CD4-positive, alpha-beta T cell treated with Interleukin-4 for 1 hour (primary cell): ENCODE measurements around the gene SFR1.

Experiments
- DNase-seq, 2 donors: peaks; one replicate each; pipeline ENCODE4 v3.0.0-alpha.2; 2020 to 2022

SFR1 gene, protein sequence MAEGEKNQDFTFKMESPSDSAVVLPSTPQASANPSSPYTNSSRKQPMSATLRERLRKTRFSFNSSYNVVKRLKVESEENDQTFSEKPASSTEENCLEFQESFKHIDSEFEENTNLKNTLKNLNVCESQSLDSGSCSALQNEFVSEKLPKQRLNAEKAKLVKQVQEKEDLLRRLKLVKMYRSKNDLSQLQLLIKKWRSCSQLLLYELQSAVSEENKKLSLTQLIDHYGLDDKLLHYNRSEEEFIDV

DNA sequence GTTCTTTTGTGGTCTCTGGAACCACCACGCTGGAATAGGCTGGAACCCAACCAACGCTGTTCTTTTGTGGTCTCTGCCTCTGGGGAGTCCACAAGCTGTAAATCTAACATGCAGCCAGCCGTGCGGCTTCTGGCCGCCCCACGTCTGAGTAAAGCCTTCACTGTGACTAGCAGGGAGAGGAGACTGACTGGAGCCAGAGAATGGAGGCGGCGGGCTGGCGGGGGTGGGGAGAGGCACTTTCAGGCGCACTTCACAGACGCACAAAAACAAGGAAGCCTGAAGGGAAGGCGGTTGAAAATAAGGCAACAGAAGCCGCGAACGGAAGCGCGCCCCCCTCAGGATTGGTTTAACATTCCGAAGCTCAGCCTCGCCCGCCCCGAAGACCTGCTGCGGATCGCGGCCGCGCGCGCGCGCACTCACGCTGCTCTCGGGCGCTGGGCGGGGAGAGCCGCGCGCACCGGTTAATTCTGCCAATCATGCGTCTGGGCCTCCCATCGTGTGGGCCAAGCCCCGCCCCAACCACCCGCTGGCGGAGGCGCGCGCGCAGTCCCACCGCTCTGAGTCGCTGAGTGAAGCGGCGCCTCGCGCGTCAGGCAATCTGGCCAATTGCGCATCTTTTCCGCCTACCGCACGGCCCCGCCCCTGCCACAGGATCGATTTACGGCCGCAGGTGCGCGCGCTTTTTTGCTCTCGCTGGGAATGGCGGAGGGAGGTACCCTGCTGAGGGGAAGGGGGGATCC, at the start of gene SFR1:
Gene SFR1 (plus strand): TSS at position 687 of the 740 bp plus-strand sequence. CDS start 13 bp downstream, at position 700.
- peak; percentile 99 for DNase-seq

DNA sequence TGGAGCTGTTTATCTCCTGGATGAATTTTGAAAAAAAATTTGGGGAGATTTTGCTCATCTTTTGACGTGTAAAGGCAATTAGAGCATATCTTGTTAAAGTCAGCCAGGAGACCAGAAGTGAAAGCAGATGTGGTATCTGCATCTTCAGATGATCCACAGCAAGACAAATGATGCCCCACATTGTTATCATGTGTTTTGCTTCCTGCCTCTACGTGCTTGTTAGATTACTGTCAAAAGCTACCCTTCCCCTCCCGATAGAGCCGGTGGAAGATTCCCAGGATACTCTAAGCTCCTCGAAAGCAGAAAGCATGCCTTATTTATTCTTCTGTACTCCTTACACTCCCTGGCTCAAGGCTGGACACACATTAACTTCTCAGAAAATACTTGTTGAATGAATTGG, 49.2 kb upstream of the SFR1 start:
- no peak for DNase-seq

DNA sequence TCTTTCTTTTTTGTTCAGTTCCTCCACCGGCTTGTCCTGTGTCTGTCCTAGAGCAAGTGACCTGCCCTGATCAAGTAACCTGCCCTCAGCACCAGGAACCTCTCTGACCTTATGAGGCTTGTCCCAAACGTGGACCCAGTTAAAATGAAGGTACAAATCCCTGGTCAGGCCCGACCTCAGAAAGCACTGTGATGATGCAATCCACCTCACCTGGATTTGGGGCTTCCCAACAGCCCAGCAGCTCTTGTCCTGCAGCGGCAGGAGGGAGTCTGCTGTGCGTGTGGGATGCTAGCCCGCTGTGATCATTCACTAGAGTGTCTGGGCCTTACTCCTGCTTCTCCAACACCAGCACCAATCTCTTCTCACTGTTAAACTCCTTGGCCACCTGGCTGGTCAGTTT, 47.5 kb upstream of the SFR1 start:
- no peak for DNase-seq

DNA sequence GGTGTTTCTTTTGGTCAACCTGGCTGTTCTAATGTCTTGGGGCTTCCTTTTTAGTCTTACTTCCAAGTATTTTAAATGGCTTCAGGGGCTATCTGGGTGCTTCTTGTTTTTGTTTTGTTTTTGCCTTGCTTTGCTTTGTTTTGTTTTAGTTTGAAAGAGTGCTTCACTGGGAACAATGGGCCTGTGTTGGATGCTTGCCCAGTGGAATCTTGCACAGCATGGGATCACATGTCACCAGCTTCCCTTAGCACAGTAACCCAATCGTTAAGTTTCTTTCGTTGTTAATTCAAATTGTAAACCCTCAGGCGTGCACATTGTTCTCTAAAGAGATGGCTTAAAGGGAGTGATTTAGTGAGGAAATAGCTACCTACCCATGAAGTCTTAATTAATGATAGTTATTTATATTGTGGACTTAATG, 45.2 kb upstream of the SFR1 start:
- DNase-seq: no peak

DNA sequence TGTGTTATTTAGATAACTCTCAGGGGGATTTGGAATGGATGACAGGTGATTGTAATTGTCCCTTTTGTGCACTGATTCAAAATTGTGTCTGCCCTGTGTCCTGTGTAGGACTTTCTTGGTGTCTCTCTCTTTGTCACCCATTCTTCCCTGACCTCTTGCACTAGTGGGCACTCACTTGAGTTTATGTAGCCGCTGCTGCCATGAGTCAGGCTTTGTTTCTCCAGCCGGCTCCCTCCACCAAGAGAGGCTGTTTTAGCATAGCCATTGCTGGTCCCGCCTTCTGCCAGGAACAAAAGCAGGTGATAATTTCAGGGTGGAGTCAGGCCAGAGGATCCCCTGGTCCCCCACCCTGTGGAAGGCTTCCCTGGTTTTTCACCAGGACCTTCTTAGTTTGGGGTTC, 44.7 kb upstream of the SFR1 start:
- DNase-seq: no peak

DNA sequence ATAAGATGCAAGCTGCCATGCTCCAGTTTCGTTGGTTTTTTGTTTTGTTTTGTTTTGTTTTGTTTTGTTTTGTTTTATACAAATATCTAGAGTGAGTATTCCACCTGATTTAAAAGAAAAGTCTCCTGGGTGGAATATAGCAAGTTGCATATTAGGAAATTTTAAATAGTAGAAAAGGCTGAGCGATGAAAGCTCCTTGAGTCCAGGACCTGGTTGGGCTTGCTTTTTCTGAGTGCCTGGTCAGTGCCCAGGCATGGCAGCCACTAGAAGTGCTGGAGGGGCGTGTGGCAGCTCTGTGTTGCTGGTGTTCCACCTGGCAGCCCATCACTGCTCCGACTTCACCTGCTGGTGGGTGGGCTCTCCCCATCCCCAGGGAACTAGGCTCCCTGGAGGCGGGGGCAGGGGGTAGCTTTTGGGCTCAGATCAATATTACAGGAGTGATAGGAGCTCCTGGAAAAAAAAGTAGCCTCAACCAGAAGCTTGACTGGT, 44.3 kb upstream of the SFR1 start:
- DNase-seq: no peak

DNA sequence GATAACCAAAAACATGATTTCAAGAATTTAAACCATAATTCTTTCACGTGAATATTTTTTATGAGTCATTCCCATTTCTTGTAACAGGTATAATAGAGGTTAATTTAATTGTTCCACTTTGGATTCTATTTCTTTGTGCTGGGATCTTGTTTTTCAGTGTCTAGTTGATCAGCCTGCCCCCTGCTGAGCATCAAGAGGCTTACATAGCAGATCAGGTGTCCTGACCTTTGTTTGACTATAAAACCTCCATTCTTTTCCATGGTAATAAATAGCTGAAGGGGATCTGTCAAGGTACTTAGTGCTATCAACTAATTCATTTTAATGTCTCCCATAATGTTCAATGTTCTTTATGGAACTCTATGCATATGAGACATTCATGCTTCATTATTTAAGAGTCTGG, 41.2 kb upstream of the SFR1 start:
- DNase-seq: peak in 1 of 2 donors; percentile 31

DNA sequence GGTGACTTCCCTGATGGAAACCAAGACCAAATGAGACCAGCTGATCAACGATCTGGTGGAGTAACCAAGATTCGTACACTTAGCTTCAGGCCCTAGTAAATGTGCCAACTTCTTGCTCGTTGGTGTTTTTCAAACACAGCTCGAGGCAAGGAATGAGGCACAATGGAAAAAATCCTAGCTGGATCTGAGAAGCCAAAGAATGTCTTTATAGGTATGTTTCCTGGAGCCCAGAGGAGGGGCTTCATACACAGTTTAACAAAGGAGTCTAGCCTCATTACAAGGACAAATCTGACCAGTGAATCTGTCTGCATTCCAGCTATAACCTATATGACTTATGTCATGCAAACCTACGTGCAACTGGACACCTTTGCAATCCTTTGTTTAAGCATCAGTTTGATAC, 40.0 kb upstream of the SFR1 start:
- no peak for DNase-seq

DNA sequence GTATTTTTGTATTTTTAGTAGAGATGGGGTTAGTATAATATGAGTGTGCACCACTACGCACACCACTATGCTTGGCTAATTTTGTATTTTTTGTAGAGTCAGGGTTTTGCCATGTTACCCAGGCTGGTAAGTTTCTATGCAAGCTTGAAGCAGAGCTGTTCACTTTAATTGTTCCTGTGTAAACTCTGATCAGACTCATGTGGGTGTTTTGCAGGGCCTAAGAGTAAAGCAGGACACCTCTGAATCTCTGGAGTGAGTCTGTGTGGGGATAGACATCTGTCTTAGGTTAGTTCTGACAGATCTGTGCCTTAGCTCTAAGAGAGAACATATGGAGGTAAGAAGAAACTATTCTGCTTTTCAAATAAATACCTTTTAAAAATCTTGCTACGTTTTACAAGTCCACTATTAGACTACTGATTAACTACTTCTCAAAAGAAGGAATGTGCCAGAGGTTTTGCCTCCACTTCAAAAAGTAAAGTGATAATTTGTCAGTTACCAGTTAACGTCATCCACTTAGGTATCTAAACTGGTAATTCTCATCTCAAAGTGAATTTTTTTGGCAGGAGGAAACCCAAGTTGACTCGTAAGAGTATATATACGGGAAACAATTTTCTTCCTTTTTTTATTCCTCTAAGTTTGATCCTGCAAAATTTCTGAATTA, 37.4 kb upstream of the SFR1 start:
- DNase-seq: no peak

DNA sequence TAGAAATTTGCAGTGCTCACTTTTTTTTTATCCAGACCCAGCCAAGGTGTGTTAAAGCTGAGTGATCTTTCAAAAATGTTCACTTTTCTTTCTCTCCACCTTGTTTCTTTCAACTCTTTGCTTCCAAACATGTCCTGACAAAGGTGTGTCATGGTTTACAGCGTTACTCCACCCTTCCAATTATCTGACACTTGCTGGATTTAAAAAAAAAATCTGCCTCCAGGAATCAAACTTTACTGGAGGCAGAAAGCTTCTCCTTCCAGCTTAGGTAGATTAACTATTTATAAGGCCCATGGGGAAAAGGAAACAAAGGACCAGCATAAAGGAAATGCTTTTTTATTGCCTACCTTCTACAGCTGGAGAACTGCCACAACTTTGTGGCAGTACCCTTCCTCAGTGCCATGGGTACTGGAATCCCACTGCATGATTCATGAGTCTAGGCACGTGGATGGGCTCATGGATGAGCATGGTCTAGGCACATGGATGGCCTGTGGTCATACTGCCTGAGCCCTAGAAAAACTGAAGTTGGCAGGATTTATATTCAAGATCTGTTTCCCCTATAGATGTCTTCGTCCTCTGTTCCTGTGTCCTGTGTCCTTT, 36.1 kb upstream of the SFR1 start, which contains the start of gene COL17A1:
Gene COL17A1 (minus strand): TSS at position 80 of the 600 bp plus-strand sequence. CDS start 5,207 bp downstream, outside the sequence.
- DNase-seq: no peak

DNA sequence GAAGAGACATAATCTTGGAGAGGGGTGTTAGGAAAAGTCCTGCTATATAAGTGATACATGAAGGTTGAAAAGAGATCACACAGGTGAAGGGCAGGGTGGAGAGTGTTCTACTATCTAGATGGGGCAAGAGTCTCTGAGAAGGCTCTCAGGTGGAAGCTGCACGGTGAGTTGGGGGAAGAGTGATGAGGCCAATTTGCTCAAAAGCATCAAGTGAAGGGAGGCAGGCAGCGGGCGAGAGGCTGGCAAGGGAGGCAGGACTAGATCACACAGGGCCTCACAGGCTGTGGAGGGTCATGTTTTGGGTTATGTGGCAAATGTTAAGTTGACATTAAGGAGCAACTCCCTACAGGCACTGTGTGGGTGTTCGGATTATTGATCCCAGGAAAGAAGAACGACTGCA, 33.7 kb upstream of the SFR1 start:
- DNase-seq: no peak

DNA sequence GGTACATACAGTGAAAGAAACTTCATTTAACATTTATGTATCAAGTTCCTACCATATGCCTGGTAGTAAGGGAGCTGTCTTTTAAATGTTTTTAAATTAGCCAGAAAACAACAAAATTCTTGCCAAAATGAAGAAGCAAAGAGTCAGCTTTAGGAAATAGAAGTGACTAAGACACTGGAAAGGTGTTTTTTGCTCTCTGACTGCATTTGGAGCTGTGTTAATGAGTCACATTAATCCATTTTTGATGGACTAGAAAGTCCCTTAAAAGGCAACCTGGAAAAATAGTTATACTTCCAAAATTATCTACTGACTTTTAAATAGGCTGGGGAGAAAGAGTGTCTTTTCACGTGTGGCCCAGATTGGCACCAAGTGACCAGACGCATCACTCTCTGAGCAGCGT, 32.4 kb upstream of the SFR1 start:
- no peak for DNase-seq

DNA sequence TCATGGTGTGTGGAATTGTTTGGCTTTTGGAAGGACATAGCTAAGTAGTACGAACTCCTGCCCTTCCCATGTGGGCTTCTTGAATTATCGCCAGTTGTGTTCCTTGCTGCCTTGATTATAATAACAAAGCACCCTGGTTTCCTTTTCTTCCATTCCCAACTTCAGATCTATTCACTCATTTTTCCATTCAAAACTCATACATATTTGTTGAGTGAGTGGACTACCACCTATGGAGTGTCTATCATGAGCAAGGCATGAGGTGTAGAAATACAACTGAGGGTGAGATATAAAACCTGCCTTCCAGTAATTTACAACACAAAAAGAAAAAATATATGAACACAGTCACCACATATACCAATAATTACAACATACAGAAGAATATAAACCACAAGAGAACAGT, 31.4 kb upstream of the SFR1 start:
- no peak for DNase-seq

DNA sequence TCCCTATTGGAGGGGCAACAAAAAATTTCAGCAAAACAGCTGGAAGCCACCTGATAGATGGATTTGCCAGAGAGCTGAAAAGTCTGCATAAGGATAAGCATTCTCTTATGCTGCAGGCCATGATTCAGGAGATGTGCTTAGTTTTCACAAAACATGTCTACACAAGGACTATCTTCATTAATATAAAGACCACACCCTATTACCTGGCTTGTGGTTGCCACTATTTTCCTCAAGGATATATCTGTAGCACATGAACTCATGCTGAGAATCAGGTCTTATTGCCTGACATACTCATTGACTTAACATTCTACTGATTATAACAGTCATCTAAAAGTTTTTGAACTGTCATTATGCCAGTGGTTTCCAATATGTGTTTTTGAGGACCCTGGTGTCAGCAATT, 29.2 kb upstream of the SFR1 start:
- DNase-seq: no peak

DNA sequence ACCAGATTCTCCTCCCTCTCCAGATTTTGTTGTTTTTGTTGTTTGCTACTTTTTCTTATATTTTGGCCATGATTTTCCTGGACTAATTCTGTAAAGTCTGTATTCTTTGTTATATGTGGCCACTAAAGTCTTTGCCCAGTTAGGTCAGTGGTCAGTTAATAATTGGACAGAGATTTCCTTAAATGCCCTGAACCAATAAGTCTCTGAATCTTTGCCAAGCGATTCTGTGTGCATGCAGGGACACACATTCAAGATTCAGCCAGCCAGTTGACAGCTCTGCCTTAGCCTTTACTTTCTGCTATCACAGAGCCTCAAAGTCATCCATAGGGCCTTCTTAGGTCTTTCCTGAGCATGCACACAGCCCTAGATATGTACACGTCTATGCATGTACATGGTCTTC, 25.3 kb upstream of the SFR1 start:
- DNase-seq: no peak

DNA sequence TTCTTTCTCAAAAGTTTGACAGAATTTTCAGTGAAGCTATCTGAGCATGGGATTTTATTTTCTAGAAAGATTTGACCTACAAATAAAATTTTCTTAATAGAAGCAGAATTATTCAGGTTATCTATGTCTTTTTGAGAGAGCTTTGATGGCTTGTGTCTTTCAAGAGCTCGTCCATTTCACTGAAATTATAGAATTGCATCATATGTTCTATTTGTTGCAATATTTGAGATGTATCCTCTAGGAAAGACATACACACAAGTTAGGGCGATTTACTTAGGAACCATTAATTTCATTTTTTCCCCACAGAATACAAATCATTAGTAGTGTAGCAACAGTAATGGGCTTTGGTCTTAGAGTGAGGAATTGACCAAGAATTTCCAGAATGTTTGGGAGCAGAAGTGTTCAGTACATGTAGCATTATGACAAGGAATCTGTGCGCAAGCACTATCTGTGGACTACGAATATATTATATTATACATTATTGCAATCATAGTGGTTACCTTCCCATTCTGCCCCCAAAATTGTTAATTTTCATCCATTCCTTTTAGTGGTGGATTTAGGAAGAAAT, 23.5 kb upstream of the SFR1 start:
- DNase-seq: no peak

DNA sequence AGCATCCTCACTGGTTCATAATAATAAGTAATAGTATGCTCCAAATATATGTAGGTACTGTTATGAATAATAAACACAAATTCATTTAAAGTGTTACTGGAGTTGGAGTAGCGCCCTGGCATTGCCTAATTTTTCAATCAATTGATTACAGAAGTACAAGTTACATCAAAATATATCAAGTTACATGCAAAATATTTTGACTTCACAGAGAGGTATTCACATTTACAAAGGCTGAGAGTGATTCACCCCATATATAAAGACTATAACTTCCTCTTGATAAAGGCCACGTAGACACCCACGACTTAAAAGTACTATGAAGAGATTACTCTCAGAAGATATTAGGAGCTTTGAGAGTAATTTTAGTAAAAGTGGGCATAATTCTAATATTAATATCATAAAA, 22.7 kb upstream of the SFR1 start:
- DNase-seq: no peak

DNA sequence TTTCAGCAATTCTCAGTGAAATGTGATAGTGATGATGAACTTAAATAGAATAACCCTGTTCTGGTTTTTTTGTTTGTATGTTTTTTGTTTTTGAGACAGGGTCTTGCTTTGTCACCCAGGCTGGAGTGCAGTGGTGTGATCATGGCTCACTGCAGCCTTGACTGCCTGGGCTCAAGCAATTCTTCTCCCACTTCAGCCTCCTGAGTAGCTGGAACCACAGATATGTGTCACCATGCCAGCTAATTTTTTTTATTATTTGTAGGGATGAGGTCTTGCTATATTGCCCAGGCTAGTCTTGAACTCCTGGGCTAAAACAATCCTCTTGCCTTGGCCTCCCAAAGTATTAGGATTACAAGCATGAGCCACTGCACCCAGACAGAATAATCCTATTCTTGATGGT, 22.0 kb upstream of the SFR1 start:
- DNase-seq: no peak

DNA sequence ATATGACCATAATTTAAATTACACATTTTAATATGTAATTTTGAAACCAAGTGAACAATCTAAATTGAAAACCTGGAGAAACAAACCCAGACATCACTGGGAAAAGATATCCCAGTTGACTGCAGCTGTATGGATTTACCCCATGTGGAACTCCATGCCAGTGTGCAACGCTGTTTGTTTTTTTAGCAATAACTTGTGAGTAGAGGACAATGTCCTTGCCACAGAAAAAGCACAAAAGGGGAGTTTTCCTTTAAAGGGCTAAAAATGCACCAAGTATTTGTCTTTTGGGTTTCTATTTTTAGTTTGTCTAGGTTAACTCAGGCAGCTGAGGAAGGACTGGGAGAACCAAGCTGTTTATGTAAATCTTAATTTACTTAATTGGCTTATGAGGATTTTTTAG, 21.2 kb upstream of the SFR1 start:
- no peak for DNase-seq

DNA sequence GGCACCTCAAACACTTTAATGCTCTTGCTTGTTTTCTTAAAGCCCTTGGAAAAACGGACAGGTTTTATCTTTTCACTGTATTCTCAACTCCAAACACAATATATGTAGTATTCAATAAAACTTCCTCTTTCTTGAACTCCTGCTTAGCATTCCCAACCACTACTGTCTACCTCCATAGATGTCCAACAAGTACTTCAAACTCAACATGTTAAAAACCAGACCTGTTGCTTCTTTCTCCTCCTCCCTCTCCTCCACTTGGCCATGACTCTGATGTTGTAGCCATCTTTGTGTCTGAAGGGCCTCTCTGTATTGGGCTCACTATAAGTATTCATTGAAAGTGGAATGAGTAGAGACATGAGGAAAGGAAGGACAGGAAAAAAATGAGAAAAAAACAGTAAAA, 20.1 kb upstream of the SFR1 start:
- no peak for DNase-seq

DNA sequence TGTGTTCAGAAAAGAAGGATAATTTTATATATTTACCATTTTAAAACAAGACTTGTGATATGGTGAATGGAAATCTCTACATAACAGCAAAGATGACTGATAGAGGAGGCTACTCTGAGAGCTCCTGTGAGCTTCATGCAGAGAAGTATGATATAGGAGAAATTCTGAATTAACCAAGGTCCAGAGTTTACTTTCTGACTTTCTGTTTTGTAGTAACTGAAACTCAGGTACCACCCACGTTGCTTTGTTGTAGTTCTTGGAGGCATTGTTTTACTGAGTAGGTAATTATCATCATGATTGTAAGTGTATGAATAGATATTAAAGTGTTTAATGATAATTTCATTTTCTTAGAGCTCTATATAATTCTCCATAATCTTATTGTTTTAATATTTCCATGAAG, 18.0 kb upstream of the SFR1 start:
- DNase-seq: no peak

DNA sequence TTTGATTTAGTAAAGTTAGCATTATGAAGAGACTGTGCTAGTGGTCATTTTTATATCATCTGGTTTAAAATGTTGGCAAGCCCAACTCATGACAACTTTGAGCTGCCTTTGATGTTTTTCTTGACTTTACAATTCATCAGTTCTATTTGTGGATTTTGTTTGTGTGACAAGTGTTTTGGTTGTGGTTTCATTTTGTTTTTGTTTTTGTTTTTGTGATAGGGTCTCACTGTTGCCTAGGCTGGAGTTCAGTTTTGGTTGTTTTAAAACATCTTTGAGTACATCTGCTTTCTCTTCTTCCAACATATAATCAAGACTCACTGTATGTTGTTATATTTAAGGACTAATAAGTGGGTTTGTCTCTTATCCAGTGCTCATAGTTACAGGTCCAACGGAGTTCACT, 17.6 kb upstream of the SFR1 start:
- DNase-seq: no peak

DNA sequence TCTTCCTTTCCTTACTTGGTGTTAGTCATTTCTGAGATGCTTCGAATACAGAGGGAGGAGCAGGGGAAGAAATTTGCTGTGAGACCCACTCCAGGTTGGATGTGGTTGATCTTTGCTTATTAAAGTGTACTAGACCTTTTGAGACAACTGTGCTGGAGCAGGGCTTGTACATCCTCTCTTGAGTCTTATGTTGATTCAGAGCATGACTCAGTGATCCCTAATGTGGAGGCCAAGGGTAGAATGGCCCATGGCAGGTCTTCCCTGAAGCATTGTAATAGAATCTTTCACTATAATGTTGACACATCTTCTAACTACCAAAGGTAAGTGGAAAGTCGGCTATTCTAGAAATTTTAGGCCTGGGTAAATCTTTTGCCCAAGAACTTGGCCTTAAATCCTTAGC, 17.0 kb upstream of the SFR1 start:
- no peak for DNase-seq
